Heart left ventricle (tissue), 16 donors: Measurements from ENCODE around the gene CCDC148. TPM values are rescaled to one million over a fixed set of nuclear protein-coding genes. Genes with fewer than 3 reads are reported as not detected.

Experiments
- ATAC-seq, 4 donors: fragments of 200-7000 bp; cut with Tn5 transposase; one replicate each; pipeline ENCODE4 v1.9.1; 2020 to 2022; ENCODE audit warnings: moderate library complexity in 4 of 4, mild to moderate bottlenecking in 3 of 4, moderate number of reproducible peaks in 1 of 4
- DNase-seq, 5 donors: peaks; one replicate each; pipeline ENCODE4 v3.0.0-alpha.2; 2020
- H3K27ac ChIP-seq, 12 donors: fragments of 200-600 bp; sonication (generic) in 4 of 12; one replicate each; pipeline versions ENCODE4 v1.5.0 to v1.8.0; 2016 to 2022; ENCODE audit warnings: mild to moderate bottlenecking in 2 of 12
- H3K27me3 ChIP-seq, 9 donors: fragments of 200-600 bp; sonication (generic) in 2 of 9; one replicate each; pipeline versions ENCODE4 v1.5.1 to v1.8.0; 2016 to 2022; ENCODE audit warnings: mild to moderate bottlenecking in 3 of 9
- H3K36me3 ChIP-seq, 9 donors: fragments of 200-600 bp; sonication (generic) in 2 of 9; one replicate each; pipeline versions ENCODE4 v1.5.0 to v1.8.0; 2018 to 2022; ENCODE audit warnings: mild to moderate bottlenecking in 2 of 9
- H3K4me1 ChIP-seq, 12 donors: fragments of 200-600 bp; sonication (generic) in 4 of 12; one replicate each; pipeline versions ENCODE4 v1.5.0 to v1.8.0; 2016 to 2022; ENCODE audit warnings: mild to moderate bottlenecking in 3 of 12
- H3K4me3 ChIP-seq, 12 donors: fragments of 200-600 bp; sonication (generic) in 4 of 12; one replicate each; pipeline versions ENCODE4 v1.5.0 to v1.8.0; 2017 to 2022; ENCODE audit warnings: mild to moderate bottlenecking in 9 of 12, moderate library complexity in 4 of 12
- H3K9me3 ChIP-seq, 12 donors: fragments of 200-600 bp; sonication (generic) in 4 of 12; one replicate each; pipeline versions ENCODE4 v1.5.0 to v1.8.0; 2016 to 2022; ENCODE audit warnings: mild to moderate bottlenecking in 1 of 12
- POLR2A ChIP-seq, 2 donors: fragments of 450-650 bp; IDR thresholded peaks; one replicate each; pipeline ENCODE4 v1.6.1; 2017; ENCODE audit warnings: antibody characterized with exemption in 2 of 2, mild to moderate bottlenecking in 2 of 2, moderate library complexity in 2 of 2
- WGBS, 4 donors: extraction: QIAGEN DNeasy Blood & Tissue Kit in 2 of 4; methylation state at CpG; one replicate each; pipeline versions ENCODE4 v1.1.5 to v1.1.7; 2013 to 2018; 5-methylcytosine and 5-hydroxymethylcytosine counted together
- intact Hi-C, 10 donors: fragments of 100-400 bp; cut with DNase I; formaldehyde crosslinking; loops; one replicate each; pipeline versions ENCODE4 v1.11.1 to v1.14.2; 2022
- polyA plus RNA-seq, 2 donors: library from polyadenylated mRNA; stranded (reverse); fragments of 200-250 nt; gene quantifications; one replicate each; pipeline ENCODE4 v1.2.3, GENCODE V29; 2013
- total RNA-seq, 9 donors: library from RNA; depleted of rRNA in 2 of 9; stranded (reverse); fragments of >200 nt in 2 of 9; fragmentation: NEBNext Ultra II Directional in 3 of 9; extraction: Animal tissue kit (Norgen Biotek cat#: 25700) in 3 of 9; gene quantifications; one replicate each; pipeline versions ENCODE4 v1.1.0 to v1.2.4, GENCODE V29; 2016 to 2023
- TF ChIP-seq, protein P1 (sequence below), 12 donors: fragments of 200-600 bp; sonication (generic) in 4 of 12; IDR thresholded peaks; one replicate each; pipeline versions ENCODE4 v1.5.0 to v1.8.0; 2018 to 2022; ENCODE audit warnings: antibody characterized with exemption in 12 of 12, mild to moderate bottlenecking in 5 of 12
- donor health status: ischemic (EF 13 %, LVEDD 7.1; RV severe dilation, severe dysfunction).
- donor health status: healthy with polysubstance abuse.
- donor health status: DM: no; HTN: yes; CAD: no.
- donor health status: DM: no; HTN: no; CAD: no.
- donor health status: ischemic (EF 25% LVEDD 6.9; RV normal size, moderate dysfunction).
- donor health status: ischemic (EF 25% LVEDD 5.7; RV mildly dilated, moderate dysfunction).
- donor health status: healthy.
- donor health status: DM: yes; HTN: yes; CAD: no.
- donor health status: ischemic (EF 35%, LVEDD 5.7; RV mildly dilated, moderate dysfunction).
- donor health status: nonischemic (EF 11% LVEDD 7.7; RV severe dilation, severe dysfunction).
- donor health status: DM: yes; HTN: yes; CAD: no.
- donor health status: PGD.
- donor health status: ischemic (EF 29% LVEDD 5.4; RV normal size, mild dysfunction).
- donor health status: nonischemic (EF 23%, LVEDD 6.1; RV moderate dilation, normal function).

The CCDC148 gene
- total and polyA plus RNA-seq, 11 donors, result 0.24 to 1.2 (median 0.75) TPM; not detected in 2

DNA sequence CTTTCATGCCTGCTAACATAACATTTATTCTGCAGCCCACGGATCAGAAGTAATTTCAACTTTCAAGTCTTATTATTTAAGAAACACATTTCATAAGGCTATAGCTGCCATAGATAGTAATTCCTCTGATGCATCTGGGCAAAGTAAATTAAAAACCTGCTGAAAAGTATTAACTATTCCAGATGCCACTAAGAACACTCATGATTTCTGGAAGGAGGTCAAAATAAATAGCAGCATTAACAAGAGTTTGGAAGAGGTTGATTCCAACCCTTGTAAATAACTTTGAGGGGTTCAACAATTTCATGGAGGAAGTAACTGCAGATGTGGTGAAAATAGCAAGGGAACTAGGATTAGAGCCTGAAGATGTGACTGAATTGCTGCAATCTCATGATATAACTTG is 77.6 kb downstream of the CCDC148 start:
- no peak for ATAC-seq
- Histone ChIP-seq H3K4me3 (no peak overlapping the region), H3K36me3 (no peaks in the 10 kb centered on the region)

GRCh38 chr2:158366342-158366741 is 90.2 kb downstream of the CCDC148 start:
- intact Hi-C loops, result no loop called here
- H3K27me3 ChIP-seq, result no peaks in the 10 kb centered on the region
- H3K4me1 ChIP-seq, result no peaks in the 10 kb centered on the region
- no peaks in the 10 kb centered on the region for H3K36me3 ChIP-seq
- TF ChIP-seq POLR2A (IDR thresholded peaks at IDR 0.05), result no peak
- TF ChIP-seq, protein P1, sequence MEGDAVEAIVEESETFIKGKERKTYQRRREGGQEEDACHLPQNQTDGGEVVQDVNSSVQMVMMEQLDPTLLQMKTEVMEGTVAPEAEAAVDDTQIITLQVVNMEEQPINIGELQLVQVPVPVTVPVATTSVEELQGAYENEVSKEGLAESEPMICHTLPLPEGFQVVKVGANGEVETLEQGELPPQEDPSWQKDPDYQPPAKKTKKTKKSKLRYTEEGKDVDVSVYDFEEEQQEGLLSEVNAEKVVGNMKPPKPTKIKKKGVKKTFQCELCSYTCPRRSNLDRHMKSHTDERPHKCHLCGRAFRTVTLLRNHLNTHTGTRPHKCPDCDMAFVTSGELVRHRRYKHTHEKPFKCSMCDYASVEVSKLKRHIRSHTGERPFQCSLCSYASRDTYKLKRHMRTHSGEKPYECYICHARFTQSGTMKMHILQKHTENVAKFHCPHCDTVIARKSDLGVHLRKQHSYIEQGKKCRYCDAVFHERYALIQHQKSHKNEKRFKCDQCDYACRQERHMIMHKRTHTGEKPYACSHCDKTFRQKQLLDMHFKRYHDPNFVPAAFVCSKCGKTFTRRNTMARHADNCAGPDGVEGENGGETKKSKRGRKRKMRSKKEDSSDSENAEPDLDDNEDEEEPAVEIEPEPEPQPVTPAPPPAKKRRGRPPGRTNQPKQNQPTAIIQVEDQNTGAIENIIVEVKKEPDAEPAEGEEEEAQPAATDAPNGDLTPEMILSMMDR (IDR thresholded peaks at IDR 0.05), result no peak
- 71 to 81% (median 74%) methylated on average over 5 of the region's 5 CpGs for WGBS, 4 donors
- peaks cover 0 to 21% (median 0%) of the 10 kb centered on the region in 12 donors for H3K9me3 ChIP-seq
- ATAC-seq (no peak), DNase-seq (no peak)
- H3K4me3 ChIP-seq, result no peak overlapping the region
- H3K27ac ChIP-seq, result no peak overlapping the region

More for the DNA sequence above, 77.6 kb downstream of the CCDC148 start:
- H3K27ac ChIP-seq, result no peak overlapping the region
- DNase-seq, result no peak
- H3K9me3 ChIP-seq, result peaks cover 0 to 9% (median 0%) of the 10 kb centered on the region in 12 donors
- no peaks in the 10 kb centered on the region for H3K27me3 ChIP-seq
- WGBS, 4 donors, result 81 to 93% (median 91%) methylated on average over 1 of the region's 1 CpG
- TF ChIP-seq, protein P1 (IDR thresholded peaks at IDR 0.05), result no peak
- no peak for TF ChIP-seq POLR2A (IDR thresholded peaks at IDR 0.05)
- no peaks in the 10 kb centered on the region for H3K4me1 ChIP-seq
- intact Hi-C loops, result no loop called here

- 70 to 94% (median 78%) methylated on average over 3 to 4 of the region's 4 CpGs for WGBS, 4 donors
- no peak overlapping the region for H3K4me3 ChIP-seq
- H3K27ac ChIP-seq, result no peak overlapping the region
- no peaks in the 10 kb centered on the region for H3K27me3 ChIP-seq
- H3K36me3 ChIP-seq, result no peaks in the 10 kb centered on the region
- ATAC-seq, result no peak
- no peaks in the 10 kb centered on the region for H3K4me1 ChIP-seq
- TF ChIP-seq, protein P1 (IDR thresholded peaks at IDR 0.05), result no peak
- TF ChIP-seq POLR2A (IDR thresholded peaks at IDR 0.05), result no peak
- DNase-seq, result no peak
- intact Hi-C loops, result no loop called here
- peaks cover 0 to 12% (median 0%) of the 10 kb centered on the region in 12 donors for H3K9me3 ChIP-seq
Observed at GRCh38 chr2:158359846-158360245, 96.7 kb downstream of the CCDC148 start.

GRCh38 chr2:158357699-158358098 is 98.9 kb downstream of the CCDC148 start:
- Histone ChIP-seq H3K4me1 (no peaks in the 10 kb centered on the region), H3K4me3 (no peak overlapping the region), H3K36me3 (no peaks in the 10 kb centered on the region), H3K9me3 (peaks cover 0 to 7% (median 0%) of the 10 kb centered on the region in 12 donors), H3K27me3 (no peaks in the 10 kb centered on the region), H3K27ac (no peak overlapping the region)
- no peak for DNase-seq
- intact Hi-C loops, result no loop called here
- TF ChIP-seq, protein P1 (IDR thresholded peaks at IDR 0.05), result no peak
- no peak for TF ChIP-seq POLR2A (IDR thresholded peaks at IDR 0.05)
- WGBS, 4 donors, result 91 to 97% (median 94%) methylated on average over 2 of the region's 2 CpGs
- no peak for ATAC-seq
